HepG2 (cell line): ENCODE results near the gene KIF3C. TPM values are rescaled to one million over a fixed set of nuclear protein-coding genes. Genes with fewer than 3 reads are reported as not detected.

ENCODE experiments used
- CEBPB ChIP-seq: IDR thresholded peaks from 2 replicates; pipeline ENCODE4 v1.6.1; 2011; ENCODE audit warnings: low read depth, low read length, improper control_type of control experiment, borderline replicate concordance
- LBX2 ChIP-seq: sonication (generic); formaldehyde crosslinking; IDR thresholded peaks from 2 replicates; pipeline ENCODE4 v1.5.0; 2020; ENCODE audit warnings: missing genetic modification reagents, mild to moderate bottlenecking, borderline replicate concordance
- NR2F6 ChIP-seq, 2 experiments: IDR thresholded peaks; 2 replicates each; pipeline ENCODE4 v1.6.1; 2016; ENCODE audit warnings: antibody characterized with exemption in 1 of 2, mild to moderate bottlenecking in 1 of 2
- PHF8 ChIP-seq: sonication (generic); formaldehyde crosslinking; IDR thresholded peaks from 2 replicates; pipeline ENCODE4 v1.5.0; 2020; ENCODE audit warnings: missing genetic modification reagents
- ZBTB40 ChIP-seq, 2 experiments: fragments of 450-650 bp in 1 of 2; sonication (generic) in 1 of 2; formaldehyde crosslinking in 1 of 2; IDR thresholded peaks; 2 replicates each; pipeline versions ENCODE4 v1.6.1 to v1.8.0; 2016 to 2022; ENCODE audit warnings: antibody characterized with exemption in 1 of 2, mild to moderate bottlenecking in 1 of 2, missing genetic modification reagents in 1 of 2
- ZNF567 ChIP-seq: sonication (generic); formaldehyde crosslinking; IDR thresholded peaks from 2 replicates; pipeline ENCODE4 v1.8.1; 2023; ENCODE audit warnings: mild to moderate bottlenecking, missing genetic modification reagents, borderline replicate concordance
- ZNF891 ChIP-seq: sonication (generic); formaldehyde crosslinking; IDR thresholded peaks from 2 replicates; pipeline ENCODE4 v1.5.0; 2020; ENCODE audit warnings: mild to moderate bottlenecking, missing genetic modification reagents
- ZSCAN21 ChIP-seq: sonication (generic); formaldehyde crosslinking; IDR thresholded peaks from 2 replicates; pipeline ENCODE4 v1.8.0; 2022; ENCODE audit warnings: mild to moderate bottlenecking, missing genetic modification reagents, moderate library complexity, borderline replicate concordance
- polyA plus RNA-seq, 8 experiments: library from polyadenylated mRNA; depleted of rRNA in 3 of 8; stranded (reverse) in 7 of 8; unstranded in 1 of 8; fragments of >200 nt; fragmentation: Illumina TruSeq in 4 of 8; extraction: Trizol in 4 of 8; gene quantifications; 2 replicates each; pipeline versions ENCODE4 v1.2.1 to v1.2.3, GENCODE V29; 2011 to 2016; ENCODE audit warnings: low read depth in 4 of 8, missing spikeins in 1 of 8, mixed read lengths in 1 of 8; ENCODE audit not compliant: insufficient read depth in 1 of 8
- total RNA-seq, 5 experiments: library from RNA; depleted of rRNA; stranded (reverse); fragments of >200 nt; fragmentation: Illumina TruSeq; extraction: Trizol; gene quantifications; 2 replicates each; pipeline ENCODE4 v1.2.3, GENCODE V29; 2016; ENCODE audit warnings: low read depth in 1 of 5
- TF ChIP-seq, protein P1 (sequence below): sonication (generic); formaldehyde crosslinking; IDR thresholded peaks from 2 replicates; pipeline ENCODE4 v1.8.1; 2023; ENCODE audit warnings: mild to moderate bottlenecking, missing genetic modification reagents
- TF ChIP-seq, protein P2 (sequence below): sonication (generic); formaldehyde crosslinking; IDR thresholded peaks from 2 replicates; pipeline ENCODE4 v1.8.1; 2023; ENCODE audit warnings: mild to moderate bottlenecking, missing genetic modification reagents

The KIF3C gene
- total and polyA plus RNA-seq, 2 of the 13 experiments (the other 11 are each of a cell fraction or from before 2014, with no cell fraction given): 3.6 to 4.9 TPM

- TF ChIP-seq, protein P1, sequence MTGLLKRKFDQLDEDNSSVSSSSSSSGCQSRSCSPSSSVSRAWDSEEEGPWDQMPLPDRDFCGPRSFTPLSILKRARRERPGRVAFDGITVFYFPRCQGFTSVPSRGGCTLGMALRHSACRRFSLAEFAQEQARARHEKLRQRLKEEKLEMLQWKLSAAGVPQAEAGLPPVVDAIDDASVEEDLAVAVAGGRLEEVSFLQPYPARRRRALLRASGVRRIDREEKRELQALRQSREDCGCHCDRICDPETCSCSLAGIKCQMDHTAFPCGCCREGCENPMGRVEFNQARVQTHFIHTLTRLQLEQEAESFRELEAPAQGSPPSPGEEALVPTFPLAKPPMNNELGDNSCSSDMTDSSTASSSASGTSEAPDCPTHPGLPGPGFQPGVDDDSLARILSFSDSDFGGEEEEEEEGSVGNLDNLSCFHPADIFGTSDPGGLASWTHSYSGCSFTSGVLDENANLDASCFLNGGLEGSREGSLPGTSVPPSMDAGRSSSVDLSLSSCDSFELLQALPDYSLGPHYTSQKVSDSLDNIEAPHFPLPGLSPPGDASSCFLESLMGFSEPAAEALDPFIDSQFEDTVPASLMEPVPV: 0 out of 2 replicates have a peak, but pooled peaks have one; percentile 57
- TF ChIP-seq ZBTB40 (IDR thresholded peaks at IDR 0.05): no peak
- TF ChIP-seq ZBTB40 (CRISPR knock-in tag; IDR thresholded peaks at IDR 0.05): 0 out of 2 replicates have a peak, but pooled peaks have one; percentile 32
- TF ChIP-seq NR2F6 (IDR thresholded peaks at IDR 0.05): peak; percentile 39; the same call in 1 of the 2 replicates
- peak; percentile 68 for TF ChIP-seq NR2F6 (CRISPR knock-in tag; IDR thresholded peaks at IDR 0.05)
- TF ChIP-seq LBX2 (CRISPR knock-in tag): peak; percentile 59; the same call in 1 of the 2 replicates
- TF ChIP-seq PHF8 (CRISPR knock-in tag): peak; percentile 51
- TF ChIP-seq ZNF891 (CRISPR knock-in tag): 0 out of 2 replicates have a peak, but pooled peaks have one; percentile 34
- 0 out of 2 replicates have a peak, but pooled peaks have one; percentile 58 for TF ChIP-seq ZNF567 (CRISPR knock-in tag)
- no peak for TF ChIP-seq ZSCAN21 (CRISPR knock-in tag)
- peak; percentile 45; the same call in 1 of the 2 replicates for TF ChIP-seq CEBPB
- TF ChIP-seq, protein P2, sequence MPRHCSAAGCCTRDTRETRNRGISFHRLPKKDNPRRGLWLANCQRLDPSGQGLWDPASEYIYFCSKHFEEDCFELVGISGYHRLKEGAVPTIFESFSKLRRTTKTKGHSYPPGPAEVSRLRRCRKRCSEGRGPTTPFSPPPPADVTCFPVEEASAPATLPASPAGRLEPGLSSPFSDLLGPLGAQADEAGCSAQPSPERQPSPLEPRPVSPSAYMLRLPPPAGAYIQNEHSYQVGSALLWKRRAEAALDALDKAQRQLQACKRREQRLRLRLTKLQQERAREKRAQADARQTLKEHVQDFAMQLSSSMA: 0 out of 2 replicates have a peak, but pooled peaks have one; percentile 18
These were observed 563 bp downstream of the KIF3C start (continued) for GRCh38 chr2:25981596-25982272.
